ENCODE data around the gene PIK3C2A.

PIK3C2A gene

DNA sequence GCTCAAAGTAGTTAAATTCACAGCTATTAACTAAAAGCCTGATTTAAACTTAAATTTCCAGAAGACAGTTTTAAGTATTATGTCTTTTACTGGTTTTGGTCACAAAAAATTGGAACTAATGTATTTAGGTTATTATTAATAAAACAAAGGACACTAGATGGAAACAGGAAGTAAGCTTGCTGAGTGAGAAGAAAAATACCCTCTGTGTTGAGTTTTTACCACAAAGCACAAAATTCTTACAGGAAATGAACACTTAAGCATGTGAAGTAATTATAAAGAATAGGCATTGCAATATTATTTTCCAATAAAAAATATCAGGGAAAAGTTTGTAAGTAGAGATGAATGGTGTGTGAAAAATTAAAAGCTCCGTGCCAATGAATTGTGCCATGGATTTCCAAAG lies 46.3 kb downstream of the PIK3C2A start:
- DNase-seq (ENCODE audit: low read depth) = no peak

DNA sequence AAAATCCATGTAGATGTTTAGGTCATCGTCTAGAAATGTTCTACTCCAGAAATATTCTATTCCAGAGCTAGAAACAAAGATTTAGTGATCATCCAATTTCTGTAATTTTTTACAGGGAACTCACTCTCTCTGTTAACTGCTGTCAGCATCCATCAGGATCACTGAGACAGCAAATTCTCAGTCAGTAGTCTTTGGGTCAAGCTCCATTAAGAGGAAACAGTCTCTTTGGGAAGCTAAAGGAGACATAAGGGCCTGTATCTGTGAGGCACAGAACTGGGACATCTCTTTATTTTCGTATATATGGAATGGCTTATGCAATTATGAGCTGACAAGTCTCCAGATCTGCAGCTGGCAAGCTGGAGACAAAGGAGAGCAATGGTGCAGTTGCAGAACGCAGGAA lies 48.3 kb downstream of the PIK3C2A start:
- no peak for DNase-seq (ENCODE audit: low read depth)

Data from stromal cell of bone marrow (primary cell).